IPS-11a (cell line): Measurements from ENCODE around the gene PDE9A.

Experiments
- H3K4me3 ChIP-seq: one replicate; pipeline ENCODE4 v1.5.1; 2013; ENCODE audit warnings: low read depth, low read length, control low read depth

Gene PDE9A

DNA sequence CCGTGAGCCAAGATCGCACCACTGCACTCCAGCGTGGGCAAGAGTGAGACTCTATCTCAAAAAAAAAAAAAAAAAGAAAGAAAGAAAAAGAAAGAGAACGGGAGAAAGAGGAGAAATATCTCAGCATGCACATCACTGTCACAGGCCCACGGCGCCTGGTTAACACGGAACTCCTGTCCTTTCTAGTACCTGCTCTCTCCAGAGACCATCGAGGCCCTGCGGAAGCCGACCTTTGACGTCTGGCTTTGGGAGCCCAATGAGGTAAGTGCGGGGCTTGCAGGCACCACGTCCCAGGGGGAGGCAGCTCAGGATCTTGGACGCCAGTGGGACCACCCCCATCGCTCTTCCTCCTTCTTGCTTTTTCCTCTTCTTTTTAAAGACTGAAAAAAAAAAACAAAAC lies 100.4 kb downstream of the PDE9A start:
- H3K4me3 ChIP-seq = no peak overlapping the region

DNA sequence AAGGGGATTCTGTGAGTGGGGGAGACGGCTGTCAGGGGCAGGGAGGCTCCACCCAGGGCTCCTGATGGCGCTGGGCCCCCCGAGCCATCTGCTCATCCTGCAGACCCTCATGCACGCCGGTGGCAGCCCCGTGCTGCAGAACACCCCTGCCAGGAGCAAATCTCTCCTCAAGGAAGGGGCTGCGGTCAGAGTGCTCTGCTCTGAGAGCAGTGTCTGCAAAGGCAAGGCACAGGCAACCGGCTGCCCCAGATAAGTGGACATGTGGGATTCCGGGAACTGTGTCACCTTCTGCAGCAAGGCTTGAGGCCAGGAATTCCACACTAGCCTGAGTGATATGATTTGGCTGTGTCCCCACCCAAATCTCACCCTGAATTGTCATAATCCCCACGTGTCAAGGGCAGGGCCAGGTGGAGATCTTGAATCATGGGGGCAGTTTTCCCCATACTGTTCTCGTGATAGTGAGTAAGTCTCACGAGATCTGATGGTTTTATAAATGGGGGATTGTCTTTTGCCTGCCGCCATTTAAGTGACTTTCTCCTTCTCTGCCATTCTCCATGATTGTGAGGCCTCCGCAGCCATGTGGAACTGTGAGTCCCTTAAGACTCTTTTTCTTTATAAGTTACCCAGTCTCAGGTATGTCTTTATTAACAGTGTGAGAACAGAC lies 101.0 kb downstream of the PDE9A start:
- no peak overlapping the region for H3K4me3 ChIP-seq

DNA sequence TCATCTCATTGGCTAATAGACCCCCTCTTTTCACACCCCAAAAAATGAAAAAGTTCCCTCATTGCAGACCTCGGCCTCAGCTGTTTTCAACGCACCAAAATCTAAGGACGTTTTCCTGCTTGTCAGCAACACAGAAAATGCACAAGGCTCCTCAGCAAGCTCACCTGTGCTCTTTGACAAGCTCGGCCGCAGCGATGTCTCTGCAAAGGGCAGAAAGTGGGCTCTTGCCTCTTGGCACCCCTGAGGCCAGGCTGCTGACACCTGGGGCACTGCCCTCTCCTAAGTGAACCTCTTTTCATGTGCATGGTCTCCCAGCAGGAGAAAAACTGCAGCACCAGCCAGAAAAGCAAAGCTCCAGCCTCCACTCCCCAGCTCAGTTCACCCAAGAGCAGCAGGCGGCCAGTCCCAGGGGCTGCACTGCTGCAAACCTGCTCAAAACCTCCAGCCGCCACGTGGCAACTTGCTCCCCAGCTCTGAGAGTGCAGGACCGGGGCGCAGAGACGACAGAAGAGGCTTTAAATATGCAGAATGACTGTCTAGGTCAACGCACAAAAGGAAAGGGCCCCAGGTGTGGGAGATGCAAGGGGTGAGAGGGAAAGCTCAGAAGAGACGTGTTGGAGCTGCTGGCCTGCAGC lies 101.7 kb downstream of the PDE9A start:
- H3K4me3 ChIP-seq = no peak overlapping the region

DNA sequence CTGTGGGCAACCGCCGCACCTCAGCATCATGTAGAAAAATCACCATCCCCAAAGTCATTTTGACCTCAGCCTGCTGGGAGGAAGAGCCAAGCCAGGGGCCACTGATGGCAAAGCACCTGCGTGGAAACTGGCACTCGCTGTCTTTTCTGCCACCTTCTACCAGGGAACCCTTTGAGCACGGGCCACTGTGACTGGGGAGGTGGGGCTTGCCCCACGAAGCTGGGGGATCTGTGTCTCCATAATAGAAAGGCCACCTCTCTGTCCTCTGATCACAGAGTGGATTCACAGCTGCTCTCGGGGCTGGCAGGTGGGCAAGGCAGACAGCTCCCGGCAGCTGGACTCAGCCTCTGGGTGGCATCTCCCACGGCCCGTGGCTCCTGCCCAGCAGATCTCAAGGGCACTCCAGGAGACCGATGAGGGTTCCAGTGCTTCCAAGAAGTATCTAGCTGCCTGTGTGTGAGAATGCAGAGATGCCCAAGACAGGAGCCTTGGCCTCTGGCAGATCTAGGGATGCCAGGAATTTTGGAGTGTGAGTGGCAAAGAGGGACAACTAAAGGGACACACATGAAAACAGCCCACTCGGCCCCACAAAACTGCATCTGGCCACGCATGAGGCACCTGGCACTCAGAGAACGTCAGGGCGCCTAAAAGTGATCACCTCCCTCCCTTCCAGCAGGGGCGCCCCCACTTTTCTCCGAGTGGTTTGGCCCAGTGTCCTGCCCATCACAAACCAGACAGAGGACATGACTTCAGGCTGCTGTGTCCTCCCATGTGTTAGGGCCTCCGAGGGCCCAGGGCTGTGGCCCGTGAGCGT lies 102.6 kb downstream of the PDE9A start:
- H3K4me3 ChIP-seq = no peak overlapping the region

DNA sequence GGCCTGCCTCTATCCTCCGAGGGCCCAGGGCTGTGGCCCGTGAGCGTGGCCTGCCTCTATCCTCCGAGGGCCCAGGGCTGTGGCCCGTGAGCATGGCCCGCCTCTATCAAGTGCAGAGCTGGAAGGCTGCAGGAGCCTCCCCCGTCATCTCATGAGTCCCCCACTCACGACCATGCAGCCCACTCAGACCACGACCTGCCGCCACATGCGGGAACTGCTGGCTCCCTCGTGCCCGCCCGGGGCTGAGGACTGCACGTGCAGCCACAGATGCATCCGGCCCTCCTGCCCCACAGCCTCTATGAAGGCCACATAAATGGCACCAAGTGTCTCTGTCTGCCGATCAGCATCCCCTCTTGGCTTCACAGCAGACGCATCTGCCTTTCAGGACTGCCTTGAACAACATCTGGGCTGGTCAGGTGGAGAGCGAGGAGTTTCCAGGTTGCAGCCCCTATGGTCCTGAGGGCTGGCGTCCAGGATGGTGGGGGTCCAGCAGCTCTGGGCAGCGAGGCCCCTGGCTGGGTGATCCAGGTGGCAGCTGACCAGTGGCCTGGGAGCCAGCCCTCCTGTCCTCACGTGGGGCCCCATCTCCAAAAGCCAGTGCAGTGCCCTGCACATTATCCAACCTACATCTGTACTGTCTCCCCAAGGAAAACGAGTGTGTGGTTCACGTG lies 103.3 kb downstream of the PDE9A start:
- H3K4me3 ChIP-seq = no peak overlapping the region

DNA sequence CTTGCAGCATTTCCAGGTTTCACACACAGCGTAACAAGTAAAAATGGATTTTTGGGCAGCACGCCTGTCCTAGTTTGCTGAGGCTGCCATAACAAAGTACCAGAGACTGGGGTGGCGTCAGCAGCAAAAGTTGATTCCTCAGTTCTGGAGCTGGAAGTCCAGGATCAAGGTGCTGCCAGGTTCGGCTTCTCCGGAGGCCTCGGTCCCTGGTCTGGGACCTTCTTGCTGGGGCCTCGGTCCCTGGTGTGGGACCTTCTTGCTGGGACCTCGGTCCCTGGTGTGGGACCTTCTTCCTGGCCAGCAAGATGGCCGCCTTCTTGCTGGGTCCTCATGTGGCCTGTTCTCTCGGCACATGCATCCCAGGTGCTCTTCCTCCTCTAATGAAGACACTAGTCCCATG lies 104.0 kb downstream of the PDE9A start:
- H3K4me3 ChIP-seq = no peak overlapping the region

DNA sequence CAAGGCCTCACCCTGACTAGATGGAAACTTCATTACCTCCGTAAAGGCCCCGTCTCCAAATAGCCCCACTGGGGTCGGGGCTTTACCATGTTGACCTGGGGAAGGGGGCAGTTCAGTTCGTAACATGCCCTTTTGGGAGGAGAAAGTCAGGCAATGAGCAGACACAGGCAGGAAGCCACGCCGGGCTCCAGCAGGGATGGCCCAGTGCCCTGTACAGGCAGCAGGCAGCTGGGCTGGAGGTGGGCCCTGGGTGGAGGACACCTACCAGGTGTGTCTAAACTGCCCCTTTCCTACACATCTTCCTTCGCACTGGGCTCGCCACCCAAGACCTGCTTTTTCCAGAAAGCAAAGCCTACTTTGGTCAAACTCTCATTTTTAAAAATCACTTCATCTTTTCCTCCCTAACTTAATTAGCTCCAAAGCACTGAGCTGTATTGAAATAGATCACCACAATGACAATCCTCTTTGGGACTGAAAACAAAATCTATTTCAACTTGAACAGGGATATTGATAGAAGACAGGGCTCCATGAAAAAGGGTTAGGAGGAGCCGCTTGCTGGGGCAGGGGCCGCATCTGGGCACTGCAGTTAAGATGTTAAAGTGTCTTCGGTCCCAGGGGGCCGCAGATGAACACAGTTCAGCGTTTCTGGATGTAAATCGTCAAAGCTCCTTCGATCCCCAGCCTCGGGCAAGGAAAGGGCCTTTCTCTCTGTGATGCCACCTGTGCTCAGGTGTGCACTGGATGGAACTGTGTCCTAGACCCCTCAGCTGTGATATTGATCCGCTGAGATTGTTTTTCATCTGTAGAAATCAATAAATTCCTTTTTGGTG lies 104.6 kb downstream of the PDE9A start:
- no peak overlapping the region for H3K4me3 ChIP-seq

DNA sequence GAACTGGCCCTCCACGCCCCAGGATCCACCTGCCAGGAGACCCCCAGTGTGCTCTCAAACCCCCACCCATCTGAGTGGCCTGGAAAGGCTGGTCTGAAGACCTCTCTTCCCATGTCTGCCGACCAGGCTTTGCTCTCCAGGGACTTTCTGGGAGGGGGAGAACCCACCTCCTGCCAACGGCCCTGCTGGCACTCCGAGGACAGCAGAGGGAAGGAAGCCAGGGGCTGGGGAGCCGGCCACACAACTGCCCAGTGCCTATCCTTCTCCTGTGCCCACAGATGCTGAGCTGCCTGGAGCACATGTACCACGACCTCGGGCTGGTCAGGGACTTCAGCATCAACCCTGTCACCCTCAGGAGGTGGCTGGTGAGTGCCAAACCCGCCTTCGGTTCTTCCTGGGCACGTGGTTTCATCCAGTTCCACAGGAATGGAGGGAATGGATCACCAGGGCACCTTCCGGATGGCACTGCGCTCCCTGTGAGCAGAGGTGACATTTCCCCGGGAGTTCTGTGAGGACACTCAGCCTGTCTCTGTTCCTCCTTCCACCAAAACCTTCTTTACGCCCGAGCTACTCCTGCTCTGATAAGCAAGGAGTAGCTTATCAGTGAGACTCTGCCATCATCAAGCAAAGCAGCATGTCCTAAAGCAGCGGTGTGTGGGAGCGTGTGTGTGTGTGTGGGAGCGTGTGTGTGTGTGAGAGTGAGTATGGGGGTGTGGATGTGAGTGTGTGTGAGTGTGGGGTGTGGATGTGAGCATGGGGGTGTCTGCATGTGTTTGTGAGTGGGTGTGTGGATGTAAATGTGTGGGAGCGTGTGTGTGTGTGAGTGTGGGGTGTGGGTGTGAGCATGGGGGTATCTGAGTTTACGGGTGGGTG lies 105.5 kb downstream of the PDE9A start:
- H3K4me3 ChIP-seq = no peak overlapping the region

DNA sequence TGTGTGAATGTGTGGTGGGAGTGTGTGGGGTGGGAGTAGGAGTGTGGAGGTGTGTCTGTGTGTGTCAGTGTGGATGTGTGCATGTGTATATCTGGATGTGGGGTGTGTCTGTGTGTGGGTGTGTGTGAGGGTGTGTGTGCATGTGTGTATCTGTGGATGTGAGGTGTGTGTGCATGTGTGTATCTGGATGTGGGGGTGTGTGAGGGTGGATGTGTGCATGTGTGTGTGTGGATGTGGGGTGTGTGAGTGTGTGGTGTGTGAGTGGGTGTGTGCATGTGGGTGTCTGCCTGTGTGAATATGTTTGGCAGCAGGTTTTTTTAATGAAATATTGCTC lies 106.1 kb downstream of the PDE9A start:
- H3K4me3 ChIP-seq = no peak overlapping the region

DNA sequence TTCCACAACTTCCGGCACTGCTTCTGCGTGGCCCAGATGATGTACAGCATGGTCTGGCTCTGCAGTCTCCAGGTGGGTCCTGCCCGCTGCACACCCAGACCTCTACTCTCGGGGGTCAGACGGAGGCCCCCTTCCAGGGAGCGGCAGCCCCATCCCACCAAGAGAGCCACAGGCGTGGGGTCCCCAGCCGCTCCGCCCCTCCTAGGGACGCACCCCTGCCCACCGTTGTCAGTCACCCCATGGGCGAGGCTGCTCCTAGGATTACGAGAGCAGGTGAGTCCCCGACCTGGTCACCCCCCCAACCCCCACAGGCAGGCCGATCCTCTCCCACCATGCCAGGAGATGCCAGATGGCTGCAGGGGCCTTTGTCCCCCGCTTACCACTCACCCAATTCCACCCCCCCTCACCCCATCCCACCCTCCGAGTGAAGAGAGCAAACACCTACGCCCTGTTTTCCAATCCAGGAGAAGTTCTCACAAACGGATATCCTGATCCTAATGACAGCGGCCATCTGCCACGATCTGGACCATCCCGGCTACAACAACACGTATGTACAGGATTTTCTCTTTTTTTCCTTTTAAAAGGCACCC lies 107.0 kb downstream of the PDE9A start:
- no peak overlapping the region for H3K4me3 ChIP-seq

DNA sequence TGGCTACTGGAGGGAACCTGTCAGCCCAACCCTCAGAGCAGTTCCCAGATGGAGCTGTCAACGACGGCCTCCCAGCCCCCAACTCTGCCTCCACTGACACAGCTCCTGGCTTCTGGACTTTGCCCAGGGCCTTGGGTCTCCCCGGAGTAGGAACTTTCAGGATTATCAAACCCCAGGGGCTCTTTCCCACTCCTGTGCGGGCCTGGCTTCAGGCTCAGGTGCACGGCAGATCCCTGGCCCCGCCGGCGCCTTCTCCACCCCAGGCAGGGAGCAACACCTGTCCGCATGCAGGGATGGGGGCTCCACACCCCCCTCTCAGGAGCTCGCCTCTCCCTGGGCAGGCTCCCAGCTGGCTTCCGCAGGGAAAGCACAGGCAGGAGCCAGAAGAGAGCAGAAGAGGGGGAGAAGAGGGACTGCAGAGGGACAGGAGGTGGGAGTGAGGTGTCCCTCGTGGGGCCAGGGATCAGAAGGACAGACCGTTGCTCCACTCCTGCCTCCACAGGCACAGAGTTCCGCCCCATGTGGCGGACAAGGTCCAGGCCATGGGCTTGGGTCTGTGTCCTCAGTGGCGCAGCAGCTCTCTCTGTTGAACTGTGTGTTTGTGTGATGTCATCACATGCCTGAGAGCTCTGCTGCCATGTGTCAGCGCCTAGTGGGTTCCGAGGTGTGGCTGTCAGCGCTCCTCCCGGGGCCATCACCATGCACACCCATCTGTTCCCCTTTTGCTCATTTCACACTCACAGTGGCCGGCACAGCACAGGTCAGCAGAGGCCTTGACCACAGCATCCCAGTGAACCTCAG lies 107.7 kb downstream of the PDE9A start:
- H3K4me3 ChIP-seq = no peak overlapping the region

DNA sequence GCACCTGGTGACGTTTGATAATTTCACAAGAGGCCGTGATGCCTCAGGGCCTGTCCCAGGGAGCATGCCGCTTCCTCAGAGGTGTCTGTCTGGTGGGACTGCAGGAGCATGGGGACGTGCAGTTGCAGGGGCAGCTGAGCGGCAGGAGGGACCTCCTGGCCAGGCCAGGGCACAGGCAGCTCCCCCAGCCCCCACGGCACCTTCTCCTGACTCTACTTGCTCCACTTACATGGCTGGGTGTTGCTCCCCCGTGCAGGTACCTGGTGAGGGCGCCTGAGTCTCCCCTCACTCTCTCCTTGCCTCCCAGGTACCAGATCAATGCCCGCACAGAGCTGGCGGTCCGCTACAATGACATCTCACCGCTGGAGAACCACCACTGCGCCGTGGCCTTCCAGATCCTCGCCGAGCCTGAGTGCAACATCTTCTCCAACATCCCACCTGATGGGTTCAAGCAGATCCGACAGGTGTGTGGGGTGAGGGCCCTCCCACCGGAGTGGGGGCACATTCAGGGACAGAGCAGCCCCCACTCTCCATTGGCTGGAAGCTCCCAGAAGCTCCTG lies 108.4 kb downstream of the PDE9A start:
- no peak overlapping the region for H3K4me3 ChIP-seq

DNA sequence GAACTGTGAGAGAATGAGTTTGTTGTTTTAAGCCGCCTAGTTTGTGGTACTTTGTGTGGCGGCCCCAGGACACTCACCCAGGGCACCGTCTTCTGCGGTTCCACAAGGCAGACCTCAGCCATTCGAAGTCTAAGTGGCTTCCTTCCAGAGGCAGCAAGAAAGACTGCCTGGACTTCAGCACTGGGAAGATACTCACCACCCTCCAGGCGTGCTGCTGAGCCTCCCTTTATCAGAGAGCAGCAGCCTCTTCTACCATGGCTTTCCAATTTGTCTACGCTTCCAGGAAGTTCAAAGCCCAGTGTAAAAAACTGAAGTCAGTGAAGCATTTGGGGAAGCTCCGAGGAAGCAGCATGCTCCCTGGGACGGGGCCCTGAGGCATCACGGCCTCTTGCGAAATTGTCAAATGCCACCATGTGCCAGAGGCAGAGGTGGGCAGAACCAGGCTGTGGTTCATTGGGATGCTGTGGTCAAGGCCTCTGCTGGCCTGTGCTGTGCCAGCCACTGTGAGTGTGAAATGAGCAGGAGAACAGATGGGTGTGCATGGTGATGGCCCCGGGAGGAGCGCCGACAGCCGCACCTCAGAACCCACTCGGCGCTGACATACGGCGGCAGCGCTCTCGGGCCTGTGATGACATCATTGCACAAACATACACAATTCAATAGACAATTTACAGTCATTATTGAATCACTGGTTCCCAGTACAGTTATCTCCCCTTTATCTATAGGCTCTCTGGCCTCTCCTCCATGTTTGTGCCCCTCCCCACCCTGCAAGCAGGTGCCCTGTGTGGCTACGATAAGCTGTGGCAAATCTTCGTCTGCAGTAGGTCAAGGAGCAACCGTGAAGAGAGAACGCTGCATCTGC lies 110.4 kb downstream of the PDE9A start:
- H3K4me3 ChIP-seq = no peak overlapping the region

DNA sequence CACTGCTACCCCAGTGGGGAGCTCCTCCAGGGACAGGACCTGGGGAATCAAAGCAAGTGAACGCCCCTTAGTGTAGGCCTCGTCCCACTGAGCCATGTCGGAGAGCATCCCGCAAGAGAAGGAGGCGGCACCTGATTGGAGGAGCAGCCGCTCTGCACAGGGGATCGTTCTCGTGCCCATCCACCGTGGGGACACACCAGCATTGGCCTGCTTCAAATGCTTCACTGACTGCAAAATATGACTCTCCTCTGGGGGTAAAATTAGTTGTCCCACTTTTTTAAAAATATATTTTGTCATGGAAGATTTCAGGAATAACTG lies 111.0 kb downstream of the PDE9A start:
- no peak overlapping the region for H3K4me3 ChIP-seq

DNA sequence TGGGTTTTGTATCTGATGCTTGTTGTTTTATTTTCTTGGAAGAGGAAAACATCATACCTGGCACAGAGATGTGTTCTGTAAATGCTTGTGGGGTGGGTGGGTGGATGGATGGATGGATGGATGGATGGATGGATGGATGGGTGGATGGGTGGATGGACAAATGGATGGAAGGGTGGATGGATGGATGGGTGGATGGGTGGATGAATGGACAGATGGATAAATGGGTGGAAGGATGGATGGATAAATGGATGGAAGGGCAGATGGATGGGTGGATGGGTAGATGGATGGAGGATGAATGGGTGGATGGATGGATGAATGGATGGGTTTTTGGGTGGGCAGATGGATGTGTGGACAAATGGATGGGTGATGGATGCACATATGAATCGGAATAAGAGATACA lies 111.5 kb downstream of the PDE9A start:
- no peak overlapping the region for H3K4me3 ChIP-seq

DNA sequence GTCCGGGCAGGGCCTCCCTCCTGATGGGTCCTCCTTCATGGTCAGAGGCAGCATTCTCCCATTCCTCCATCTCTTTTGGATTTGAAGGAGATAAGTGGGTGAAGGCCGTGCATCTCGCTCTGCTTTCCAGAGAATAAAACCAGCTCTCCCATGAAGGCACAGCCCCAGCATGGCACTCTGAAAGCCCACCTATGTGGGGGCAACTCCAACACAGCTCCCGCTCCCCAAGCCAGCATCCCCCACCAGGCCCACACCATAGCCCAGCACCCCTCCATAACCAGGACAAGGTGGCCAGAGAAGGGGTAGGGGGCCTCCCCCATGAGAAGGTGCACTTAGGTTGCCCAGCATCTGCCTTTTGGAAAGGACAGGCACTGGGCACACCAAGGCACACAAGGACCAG lies 112.2 kb downstream of the PDE9A start:
- no peak overlapping the region for H3K4me3 ChIP-seq

DNA sequence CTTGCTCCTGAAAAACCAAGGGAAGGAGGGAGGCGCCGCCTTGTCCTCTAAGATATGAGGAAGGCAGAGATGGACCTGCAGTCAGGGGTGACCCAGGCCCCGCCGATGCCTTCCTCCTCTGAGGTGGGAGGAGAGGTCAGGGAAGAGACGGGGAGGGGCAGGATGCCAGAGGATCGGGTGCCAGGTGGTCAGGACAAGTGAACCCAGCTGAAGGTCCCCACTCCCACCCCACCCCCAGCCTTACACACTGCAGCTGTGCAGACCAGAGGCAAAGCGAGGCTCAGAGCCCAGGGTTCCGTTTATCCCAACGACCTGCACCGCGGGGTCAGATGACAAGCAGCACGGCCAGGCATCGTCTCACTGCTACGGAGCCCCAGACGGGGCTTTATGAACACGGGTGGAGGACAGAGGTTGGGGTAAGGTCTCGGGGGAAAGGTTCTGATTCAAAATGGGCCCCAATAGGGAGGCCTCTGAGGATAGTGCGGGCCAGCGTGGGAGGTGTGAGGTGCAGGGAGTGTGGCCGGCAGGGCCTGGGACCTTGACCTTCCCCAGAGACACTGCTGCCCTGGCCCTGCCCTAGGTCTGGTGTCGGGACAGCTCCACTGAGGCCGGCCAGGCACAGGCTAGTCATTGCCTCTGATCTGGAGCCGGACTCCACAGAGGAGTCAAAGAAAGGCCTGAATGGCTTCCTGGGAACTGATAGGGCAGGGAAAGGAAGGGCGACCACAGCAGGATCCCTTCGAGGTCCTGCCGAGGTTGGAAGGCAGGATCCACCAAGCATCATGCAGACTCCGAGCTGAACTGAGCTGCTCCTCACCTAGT lies 113.5 kb downstream of the PDE9A start:
- H3K4me3 ChIP-seq = no peak overlapping the region
